Fibroblast of skin of left quadriceps (primary cell): Measurements from ENCODE around the gene PJA2.
A peak's percentile ranks its signal among the peaks of the same experiment; 100 is the strongest.

Source experiments
- DNase-seq, 2 experiments: peaks; one replicate each; pipeline ENCODE4 v3.0.0-alpha.2; 2013; ENCODE audit warnings: low read depth in 2 of 2

Gene PJA2

DNA sequence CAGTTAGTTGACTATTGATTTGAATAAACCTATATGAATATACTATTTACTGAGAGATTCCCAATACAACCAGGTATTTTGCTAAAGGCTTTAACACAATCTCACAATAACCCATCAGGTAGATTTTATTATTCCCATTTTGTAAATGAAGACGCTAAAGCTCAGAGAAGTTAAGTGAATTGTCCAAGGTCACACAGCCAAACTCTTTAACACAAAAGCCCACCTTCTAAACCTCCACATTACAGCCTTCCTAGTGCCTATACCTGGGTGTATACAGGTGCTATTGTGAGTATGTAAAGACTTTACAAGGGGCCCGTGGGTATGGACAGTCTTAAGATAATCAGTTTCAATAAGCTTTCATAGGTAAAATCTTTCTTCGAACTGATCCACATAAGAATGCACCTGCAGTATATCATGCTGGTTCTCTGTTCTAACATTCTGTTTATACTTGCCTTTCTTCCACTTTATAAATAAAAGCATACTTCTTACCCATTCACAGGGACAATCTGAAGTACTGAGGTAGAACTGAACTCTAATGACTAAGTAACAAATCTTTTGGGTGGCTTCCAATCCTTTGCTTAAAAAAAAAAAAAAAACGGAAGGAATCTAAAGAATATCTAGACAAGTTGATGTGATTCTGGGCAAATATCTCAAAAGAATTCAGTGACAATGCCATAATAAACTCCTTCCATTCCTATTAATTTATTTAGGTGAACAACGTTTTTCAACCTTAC lies 59.1 kb downstream of the PJA2 start:
- no peak for DNase-seq

DNA sequence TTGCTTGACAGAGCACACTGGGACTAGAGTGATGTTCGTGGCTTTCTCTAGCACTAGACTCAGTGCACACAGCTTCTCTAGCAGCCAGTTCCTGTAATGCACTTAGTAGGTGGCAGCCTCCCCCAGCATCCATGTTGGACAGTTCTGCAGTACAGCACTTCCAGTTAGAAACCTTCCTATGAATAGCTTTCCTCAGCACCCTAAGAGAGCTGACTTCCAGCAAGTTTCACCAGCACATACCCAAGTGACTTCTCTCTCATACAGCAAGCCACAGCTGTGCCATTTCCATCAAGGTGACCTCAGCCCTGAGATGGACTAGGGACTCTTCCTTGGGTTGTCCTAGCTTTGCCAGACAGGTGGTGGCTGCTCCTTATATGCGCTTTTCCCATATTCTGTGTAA lies 60.4 kb downstream of the PJA2 start:
- no peak for DNase-seq

DNA sequence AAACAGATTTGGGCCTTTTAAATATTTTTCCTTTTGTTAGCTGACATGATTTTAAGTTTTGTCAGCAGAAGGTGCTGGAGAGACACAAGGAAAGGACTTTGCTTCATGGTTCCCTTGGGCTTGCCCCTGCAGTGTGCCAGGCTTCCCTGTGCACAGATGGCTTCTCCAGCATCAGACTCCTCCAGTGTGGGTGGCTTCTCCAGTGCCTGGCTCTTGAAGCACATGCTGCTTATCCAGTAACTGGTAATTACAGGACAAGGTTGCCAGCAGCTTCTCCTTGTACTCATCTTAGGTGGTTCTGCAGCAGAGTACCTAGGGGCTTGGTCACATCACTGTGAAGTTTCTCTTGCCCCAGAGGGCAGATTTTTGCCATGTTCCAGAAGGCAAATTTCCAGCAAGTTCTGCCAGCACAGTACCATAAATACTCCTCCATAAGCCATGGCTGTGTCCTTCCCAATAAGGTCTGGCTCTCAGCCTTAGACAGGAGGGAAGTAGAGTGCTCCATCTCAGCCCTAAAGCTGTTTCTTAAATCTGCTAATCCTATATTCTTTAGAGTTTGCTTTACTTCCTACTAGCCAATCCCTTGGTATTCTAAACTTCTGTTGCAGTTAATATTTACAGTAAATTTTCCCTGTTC lies 62.4 kb downstream of the PJA2 start:
- DNase-seq, result no peak

DNA sequence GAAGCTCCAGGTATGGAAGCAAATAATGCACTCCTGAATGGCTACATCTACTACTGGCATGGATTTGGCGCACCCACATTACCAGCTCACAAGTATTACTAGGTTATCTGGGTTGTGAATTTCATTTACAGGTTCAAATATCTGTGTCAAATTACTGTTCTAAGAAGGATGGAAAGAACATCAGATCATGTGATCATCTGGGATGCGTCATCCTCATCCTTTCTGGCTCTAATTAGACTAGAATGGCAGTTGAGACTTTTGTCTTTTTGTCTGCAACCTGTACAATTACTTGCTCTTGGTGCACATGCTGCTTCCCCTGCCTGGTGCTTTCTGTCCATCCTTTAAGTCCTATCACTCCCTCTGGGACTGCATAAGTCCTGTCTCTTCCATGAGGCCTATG lies 64.1 kb downstream of the PJA2 start:
- DNase-seq, result no peak

DNA sequence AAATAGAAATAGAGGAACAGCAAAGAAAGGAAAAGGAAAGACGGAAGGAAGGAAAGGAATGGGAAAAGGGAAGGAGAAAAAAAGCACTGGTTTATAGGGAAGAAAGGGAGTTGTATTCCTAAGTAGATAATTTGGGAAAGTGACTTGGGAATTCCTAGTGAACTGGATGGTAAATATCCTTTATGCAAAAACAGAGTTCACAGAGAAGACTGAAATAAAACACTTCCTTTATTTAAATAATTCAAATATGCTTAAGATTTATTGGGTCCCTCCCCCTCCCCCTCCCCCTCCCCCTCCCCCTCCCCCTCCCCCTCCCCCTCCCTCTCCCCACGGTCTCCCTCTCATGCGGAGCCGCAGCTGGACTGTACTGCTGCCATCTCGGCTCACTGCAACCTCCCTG lies 69.4 kb downstream of the PJA2 start:
- no peak for DNase-seq

DNA sequence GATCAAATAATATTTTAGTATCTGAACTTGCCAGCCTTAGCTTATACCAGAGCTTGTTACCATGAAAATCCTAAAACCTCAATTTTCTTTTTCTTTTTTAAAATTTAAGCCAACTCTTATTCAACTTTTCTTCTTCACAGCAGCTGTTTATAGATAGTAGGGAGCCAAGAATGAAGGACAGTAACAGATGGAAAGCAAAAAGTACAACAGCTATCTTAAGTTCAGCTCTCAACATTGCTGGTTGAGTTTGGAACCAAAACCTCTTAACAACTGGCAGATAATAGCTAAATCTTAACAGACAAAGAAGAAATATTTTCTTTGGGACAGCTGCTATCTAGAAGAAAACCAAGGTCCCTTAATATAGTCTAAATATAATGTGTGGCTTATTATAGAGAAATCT lies 74.7 kb downstream of the PJA2 start:
- no peak for DNase-seq

DNA sequence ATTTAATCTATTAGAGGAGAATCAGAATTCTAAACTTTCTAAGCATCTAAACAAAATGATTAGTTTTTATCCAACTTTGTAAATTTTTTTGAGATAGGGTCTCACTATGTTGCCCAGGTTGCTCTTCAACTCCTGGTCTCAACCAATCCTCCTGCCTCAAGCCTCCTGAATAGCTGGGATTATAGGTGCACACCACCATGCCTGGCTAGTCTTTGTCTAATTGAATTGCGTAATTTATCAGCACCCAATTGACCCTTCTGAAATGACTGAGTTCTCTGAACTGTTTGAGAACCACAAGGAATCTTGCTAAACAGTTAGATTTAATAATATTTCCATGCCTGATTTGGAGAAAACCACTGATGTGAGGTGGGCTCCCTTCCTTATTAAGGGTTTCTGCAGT lies 75.7 kb downstream of the PJA2 start:
- DNase-seq, result no peak

DNA sequence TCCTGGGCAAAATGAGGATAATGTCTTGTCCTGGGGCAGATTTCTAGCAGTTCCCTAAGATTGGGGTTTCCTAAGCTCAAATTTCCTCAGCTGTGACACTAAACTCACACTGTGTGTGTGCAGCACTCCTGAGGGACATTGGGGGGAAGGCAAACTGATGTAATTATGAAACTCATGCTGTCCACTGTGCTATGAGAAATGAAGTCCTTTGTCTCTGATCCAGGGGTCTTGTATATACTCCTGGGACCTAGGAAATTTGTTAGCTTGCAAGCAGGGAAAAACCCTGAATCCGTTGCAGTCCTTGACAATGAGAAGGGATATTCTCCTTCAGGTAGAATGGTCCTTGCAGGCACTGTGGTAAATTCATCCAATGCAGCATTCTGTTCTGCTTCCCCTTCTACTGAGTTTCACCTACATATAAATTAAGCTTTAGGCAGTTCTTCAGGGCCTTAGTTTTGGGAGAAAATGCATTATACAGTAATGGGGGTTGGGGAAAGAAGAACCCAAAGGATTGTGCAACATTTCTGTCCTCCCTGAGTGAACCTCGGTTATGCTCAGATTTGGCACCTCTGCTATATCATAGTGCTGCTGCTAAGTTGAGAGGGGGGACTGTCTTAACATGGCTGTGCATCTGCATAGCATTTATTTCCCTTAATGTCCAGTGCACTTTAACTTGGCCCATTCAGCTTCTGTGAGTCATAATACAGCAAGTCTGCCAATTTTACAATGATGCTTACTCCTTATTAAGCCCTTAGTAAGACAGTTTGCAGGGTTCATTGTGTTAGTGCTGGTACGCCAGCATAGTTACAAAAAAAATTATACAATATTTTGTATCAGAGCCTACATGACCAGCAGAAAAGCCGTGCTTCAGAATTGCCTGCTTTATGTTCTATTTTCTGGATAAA lies 80.2 kb downstream of the PJA2 start:
- peak; percentile 36 to 42 for DNase-seq

DNA sequence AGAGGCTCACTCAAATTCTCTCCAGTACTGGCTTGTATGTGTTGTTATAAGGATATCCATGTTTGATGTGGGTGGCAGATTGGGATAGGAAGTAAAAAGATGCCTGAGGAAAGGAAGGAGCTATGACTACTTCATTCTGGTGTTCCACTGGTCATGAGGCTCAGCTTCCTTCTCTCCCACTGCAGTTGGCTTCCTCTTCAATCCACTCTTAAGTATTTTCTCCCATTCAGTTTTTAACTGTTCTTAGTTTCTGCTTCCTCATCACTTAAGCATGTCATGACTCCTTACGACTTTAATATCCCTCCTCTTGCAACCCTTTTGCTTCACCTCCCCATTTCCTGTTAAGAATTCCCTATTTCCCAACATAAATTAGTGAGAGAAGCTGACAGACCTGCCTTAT lies 81.1 kb downstream of the PJA2 start:
- DNase-seq, result no peak

DNA sequence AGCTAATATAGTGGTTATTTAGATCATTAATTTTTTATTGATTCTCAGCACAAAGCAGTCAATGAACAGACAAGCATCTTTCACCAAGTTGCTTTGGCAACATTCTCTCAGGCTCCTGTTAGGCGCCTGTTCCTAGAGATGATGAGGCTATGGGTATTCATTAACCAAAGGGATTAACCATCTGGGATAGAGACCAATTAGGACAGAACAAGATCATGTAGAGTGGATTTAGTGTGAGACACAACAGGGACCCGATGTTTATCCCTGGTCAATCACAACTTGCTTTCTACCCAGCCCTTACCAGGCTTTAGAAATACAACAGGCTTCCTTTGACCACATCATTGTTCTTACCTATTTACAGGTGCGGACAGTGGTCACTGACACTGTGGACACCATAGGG lies 82.2 kb downstream of the PJA2 start:
- DNase-seq, result no peak

DNA sequence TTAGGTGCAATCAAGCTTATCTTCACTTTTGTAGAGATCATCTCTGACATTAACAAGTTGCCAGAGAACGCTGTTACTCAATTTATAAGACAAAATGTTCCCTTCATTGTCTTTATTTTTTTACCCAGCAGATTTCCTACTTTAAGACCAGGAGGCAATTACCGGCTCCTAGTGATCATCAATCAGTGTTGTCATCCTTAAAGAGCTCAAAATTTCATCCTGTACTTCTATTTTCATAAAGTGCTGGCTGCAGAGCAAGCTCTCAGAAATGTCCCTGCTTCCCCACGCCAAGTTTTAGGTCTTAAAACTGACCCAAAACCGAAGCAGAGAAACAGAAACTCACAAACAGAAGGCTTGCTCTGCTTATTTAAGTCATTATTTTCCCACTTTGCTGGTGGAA lies 82.9 kb downstream of the PJA2 start:
- DNase-seq, result no peak

DNA sequence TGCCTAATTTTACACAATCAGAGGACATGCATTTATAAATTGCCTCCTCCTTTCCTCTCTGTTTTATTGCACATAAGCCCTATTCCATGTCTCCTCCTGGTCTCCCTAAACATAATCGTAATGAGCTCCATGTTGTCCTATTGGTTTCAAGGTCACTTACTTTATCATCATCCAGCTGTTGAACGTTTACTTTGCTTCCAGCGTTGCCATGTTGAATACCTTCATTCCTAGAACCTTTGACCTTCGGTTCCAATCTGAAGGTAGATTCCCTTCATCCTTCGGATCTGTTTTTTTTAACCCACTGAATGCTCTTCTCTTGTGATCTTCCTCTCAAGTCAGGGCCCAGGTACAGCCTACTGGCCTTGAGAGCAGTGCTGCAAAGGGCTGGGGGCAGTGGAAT lies 84.3 kb downstream of the PJA2 start:
- DNase-seq, result no peak

DNA sequence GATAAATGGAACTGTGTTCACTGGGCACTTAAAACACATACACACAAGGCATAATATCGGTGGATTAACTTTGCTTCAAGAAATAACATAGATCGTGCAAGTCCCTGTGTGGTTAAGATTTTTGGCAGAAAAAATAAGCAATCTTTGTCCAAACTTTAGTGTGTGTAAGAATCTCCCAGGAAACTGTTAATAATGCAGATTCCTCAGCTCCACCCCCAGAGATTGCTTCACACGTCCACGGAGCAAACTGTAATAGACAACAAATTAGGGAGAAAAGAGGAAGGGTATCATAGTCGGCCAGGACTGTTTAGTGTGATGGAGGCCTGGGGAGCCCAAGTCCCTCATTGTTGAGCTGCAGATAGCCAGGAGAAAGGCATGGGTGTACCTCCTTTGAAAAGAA lies 84.8 kb downstream of the PJA2 start:
- DNase-seq, result no peak

DNA sequence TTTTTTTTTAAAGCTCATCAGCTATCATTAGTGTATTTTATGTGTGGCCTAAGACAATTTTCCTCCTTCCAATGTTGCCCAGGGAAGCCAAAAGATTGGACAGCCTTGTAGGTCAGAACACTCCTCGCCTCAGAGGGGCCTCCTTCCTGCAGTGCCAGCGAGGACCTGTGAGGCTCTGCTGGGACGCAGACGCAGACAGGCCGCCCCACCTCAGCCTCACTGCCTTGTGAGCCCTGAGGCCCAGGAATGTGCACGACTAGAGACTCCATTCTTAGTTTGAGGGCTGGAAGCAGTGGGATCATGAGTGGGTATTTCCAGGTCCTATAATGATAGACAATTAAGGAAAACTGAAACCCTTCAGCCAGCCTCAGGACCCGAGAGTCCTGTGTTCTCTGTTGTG lies 85.4 kb downstream of the PJA2 start:
- DNase-seq, result no peak

DNA sequence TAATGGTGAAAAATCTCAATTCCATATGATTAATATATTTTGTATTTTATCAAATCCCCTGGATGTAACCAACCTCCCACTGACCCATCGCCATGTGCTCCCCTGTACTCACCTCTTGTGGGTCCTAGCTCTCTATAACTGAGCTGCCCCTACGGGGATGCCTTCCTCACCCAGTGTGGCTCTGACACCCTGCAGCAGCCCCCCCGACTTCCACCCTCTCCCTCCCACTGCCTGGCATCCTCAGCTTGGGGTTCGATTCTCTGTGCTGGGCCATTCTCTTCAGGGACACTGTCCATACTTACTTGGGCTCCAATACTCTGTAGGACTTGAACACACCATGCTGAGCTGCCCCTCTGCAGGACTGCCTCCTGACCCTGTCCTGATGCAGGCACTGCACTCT lies 87.1 kb downstream of the PJA2 start:
- DNase-seq, result no peak

DNA sequence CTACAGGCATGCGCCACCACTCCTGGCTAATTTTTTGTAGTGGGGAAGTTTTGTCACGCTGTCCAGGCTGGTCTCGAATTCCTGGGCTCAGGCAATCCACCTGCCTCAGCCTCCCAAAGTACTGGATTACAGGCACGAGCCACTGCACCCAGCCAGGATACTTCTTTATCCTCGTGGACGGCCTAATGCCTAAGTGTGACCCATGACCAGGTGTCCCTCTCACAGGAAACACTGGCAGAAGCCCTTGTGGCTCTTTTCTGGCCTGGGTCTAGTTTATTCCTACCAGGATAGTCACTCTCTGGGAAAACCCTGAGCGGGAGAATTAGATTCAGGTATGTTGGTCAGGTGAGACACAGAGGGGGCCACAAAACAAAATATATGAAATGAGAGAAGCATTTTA lies 90.4 kb downstream of the PJA2 start:
- DNase-seq, result no peak

DNA sequence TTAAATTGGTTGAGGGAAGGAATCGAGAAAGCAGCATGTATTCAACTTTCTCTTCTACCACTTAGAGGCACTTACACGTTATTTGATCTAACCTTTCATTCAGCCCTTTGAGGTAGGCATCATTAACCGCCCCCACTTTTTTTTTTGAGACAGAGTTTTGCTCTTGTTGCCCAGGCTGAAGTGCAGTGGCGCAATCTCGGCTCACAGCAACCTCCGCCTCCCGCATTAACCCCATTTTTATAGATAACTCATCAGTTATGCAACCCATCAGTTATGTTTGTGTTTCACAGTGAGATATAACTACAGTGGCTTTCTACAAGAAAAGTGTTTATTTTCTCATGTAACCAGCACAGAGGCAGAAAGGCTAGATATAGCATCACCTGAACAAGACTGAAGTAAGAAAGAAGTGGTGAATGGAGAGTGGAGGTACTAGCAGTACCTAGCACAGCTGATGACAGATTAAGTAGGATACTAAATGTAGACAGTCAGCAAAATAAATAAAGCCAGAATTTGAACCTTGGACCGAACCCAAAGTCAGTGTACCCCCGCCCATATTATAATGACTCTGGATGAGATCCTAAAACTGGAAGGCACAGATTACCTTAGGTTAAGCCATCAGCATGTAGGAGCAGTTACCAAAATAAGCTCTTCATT lies 91.2 kb downstream of the PJA2 start:
- no peak for DNase-seq

DNA sequence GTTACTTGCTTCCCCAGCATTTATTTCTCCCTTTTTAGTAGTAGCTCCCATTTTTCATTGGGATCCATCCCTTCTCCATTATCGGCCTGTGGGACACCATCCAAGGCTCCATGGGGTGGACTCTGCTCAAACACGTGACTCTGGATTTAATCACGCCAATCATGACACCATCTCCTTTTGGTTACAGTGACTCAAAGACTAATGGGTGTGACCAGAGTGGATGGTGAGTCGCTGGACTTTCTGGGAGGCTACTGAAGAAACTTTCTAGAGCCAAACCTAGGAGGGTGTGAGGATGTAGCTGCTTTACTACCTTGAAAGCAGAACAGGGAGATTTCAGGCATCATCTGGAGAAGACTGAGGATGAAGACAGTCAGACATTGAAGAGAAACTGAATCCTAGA lies 93.1 kb downstream of the PJA2 start:
- no peak for DNase-seq

DNA sequence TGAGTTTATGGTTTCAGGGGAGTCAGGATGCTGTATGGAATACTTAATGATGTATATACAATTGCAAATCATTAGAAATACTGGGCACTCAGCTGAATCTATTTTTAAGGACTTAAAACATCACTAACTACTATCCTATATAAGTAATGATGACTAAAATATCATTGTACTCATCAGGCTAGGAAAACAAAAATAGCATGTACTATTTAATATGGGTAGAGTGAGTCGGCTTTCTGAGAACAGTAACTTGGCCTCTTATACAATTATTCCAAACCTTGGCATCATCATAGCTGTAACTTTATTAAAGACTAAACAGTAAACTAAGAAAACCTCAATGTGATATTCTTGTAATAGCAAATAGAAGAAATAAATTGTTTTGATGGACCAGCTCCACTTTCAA lies 94.5 kb downstream of the PJA2 start:
- DNase-seq, result no peak

DNA sequence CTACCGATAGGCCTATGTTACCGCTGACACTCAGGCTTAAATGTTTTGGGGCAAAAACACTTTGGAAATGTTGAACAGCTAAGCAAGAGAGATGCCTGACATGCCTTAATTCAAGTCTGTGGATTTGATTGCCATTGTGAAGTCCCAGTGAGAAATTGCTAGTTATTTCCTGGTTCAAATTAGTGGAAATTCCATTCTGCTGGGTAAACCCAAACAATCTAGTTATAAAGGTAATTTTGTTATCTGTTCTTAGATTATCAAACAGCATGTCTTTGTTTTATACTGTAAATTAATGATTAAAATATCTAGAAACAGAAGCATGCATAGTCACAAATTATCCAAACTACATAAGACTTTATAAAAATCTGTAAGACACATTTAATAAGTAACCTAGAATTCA lies 96.6 kb downstream of the PJA2 start:
- DNase-seq, result no peak

DNA sequence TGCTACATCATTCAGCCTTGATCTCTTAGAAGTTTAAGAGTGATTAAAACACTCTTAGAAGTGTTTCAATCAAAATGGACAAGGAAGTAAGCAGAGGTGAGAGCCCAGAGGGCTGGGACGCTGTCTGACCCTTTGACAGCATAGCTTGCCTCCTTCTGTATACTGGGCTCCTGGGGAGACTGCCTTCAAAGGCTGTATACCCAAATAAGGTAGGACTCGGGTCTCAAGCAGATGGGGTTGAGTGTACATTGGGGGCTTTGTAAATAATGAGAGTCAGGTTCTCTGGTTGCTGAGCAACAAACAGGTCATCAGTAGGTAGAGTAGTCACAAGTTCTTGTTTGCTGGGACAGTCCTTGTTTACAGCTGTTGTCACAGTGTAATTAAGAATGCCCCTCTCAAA lies 97.1 kb downstream of the PJA2 start:
- no peak for DNase-seq

DNA sequence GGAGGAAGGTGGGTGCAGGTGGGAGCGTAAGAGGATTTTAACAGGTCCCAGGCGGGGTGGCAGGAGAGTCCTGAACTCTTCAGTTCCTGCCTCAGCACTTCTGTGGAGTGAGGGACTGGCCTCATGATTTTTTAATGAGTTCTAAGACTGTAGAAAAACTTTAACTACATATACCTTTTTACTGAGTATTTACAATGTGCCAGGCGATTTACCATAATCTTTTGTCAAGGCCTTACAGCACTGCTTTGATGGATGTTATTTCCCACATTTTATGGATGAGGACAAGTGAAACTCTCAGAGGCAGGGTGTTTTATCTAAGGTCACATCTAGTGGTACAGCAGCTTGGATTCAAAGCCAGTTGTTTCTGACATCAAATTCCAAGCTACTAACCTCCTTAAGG lies 99.5 kb downstream of the PJA2 start:
- DNase-seq, result no peak
